Left ventricle myocardium superior (tissue), 1 donor: Measurements from ENCODE around the gene PIK3R6. TPM values are rescaled to one million over a fixed set of nuclear protein-coding genes. Genes with fewer than 3 reads are reported as not detected.

Experiments used
- ATAC-seq: fragments of 200-7000 bp; cut with Tn5 transposase; one replicate; pipeline ENCODE4 v1.9.1; 2020; ENCODE audit warnings: mild to moderate bottlenecking, moderate library complexity
- DNase-seq: peaks from one replicate; pipeline ENCODE4 v3.0.0-alpha.2; 2020
- intact Hi-C: fragments of 100-400 bp; cut with micrococcal nuclease; formaldehyde crosslinking; loops from one replicate; pipeline ENCODE4 v1.11.0; 2022
- total RNA-seq: library from RNA; stranded (reverse); fragmentation: NEBNext Ultra II Directional; extraction: Animal tissue kit (Norgen Biotek cat#: 25700); gene quantifications from one replicate; pipeline ENCODE4 v1.2.1, GENCODE V29; 2021
- donor health status: DM: no; HTN: yes; CAD: no; lungs with severe emphysema.

PIK3R6 gene
- total RNA-seq, 1 donor from 2014 or later, result 1.4 TPM

DNA sequence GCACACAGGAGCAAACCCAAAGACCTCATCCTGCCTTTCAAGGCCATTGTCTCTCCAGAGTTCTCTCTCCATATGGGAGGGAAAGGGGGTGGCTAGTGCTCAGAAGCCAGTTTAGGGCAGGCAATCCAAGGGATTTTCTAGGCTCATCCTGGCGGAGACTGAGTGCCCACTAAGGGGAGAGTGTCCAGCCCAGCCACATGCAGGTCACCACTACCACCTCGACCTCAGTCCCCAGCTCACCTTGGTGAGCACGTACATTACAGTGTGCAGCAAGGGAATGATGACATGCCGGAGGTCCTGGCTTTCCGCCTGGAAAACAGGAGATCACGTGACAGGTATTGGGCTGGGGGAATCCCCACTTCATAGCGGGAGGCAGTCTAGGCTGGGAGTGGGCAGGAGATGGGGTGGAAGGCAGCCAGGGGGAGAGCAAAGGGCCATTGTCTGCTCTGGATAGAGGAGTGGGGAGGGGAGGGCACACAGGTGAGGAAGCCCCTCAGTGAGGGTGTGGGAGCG, 29.9 kb downstream of the PIK3R6 start:
- ATAC-seq (peak; percentile 71), DNase-seq (no peak)
- intact Hi-C loops, result no loop called here

DNA sequence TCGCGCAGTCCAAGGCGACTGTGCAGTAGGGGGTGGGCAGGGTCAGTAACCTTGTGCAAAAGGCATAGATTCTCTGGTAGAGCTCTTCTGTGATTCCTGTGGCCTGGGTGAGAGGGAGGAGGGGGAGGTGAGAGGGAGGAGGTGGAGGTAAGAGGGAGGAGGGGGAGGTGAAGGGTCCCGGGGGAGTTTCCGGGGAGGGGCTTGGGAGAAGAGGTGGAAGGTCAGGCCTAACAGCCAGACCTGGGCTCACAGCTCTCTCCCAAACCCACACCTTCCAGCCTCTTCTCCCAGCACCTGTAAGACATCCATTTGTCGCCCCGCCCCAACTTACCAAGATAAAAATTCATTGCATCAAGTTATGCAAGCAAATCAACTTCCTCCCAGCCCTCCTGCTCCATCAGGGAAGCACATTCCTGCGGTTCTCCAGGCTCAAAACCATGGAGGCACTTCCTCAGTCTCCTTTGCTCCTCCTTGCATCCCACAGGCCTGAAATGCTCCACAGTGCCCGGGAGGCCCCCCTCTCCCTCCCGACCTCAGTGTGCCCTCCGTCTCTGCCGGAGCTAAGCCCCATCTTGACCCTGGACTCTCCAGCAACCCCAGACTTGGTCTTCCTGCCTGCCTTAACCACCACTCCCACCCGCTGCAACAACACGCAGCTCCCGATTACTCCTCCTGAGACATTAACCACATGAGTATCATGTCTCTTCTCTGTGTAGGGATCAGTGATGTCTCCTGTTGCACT, 30.5 kb downstream of the PIK3R6 start:
- intact Hi-C loops, result no loop called here

DNA sequence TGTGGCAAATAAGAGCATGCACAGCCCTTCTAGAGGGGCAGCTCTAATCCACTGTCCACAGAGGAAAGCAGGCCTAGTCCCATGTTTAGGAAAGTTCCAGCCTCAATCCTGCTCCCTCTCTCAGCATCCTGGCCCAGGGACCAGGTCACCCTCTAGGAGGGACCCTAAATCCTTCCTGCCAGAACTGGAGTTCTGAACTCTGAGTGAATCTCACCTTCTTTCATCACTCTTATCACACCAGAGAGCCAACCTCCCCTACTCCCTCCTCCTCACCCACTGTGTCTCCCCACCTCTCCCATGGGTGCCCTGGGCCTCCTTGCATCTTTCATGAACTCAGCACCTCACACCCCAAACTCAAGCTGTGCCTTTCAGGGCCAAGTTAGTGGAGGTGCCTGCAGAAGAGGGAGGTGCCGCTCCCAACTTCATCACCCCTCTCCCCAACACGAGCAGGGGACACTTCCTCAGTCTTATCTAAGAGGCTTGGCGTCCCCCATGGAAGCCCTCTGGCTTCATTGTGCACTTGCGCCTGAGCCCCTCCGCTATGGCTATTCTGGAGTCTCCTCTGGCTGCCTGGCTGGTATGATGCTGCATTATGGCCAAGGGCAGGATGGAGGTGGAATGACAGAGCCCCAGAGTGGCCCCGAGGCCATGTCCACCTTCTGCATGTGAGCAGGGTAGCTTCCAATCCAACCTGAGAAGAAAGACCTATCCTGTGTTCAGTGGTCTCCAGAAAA, 31.7 kb downstream of the PIK3R6 start:
- intact Hi-C loops, result no loop called here
- no peak for DNase-seq
- no peak for ATAC-seq

More for the DNA sequence above, 30.5 kb downstream of the PIK3R6 start:
- DNase-seq (no peak), ATAC-seq (no peak)

DNA sequence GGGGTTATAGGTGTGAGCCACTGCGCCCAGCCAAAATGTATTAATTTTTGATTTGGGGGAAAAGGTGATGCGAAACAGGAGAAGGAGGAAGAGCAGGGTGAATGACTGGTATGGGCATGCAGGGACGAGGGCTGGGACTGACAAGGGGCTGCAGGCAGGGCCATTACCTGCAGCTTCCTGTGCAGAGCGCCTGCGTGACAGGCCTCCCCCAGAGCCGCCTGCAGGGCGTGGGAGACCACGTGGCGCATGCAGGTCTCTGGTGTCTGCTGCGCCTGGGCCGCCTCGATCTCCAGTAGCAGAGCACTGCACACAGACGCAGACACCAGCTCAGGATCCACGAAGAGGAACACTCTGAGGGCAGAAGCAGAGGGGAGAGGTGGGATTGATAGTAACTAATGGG, 32.4 kb downstream of the PIK3R6 start:
- intact Hi-C loops, result no loop called here
- DNase-seq (no peak), ATAC-seq (no peak)

DNA sequence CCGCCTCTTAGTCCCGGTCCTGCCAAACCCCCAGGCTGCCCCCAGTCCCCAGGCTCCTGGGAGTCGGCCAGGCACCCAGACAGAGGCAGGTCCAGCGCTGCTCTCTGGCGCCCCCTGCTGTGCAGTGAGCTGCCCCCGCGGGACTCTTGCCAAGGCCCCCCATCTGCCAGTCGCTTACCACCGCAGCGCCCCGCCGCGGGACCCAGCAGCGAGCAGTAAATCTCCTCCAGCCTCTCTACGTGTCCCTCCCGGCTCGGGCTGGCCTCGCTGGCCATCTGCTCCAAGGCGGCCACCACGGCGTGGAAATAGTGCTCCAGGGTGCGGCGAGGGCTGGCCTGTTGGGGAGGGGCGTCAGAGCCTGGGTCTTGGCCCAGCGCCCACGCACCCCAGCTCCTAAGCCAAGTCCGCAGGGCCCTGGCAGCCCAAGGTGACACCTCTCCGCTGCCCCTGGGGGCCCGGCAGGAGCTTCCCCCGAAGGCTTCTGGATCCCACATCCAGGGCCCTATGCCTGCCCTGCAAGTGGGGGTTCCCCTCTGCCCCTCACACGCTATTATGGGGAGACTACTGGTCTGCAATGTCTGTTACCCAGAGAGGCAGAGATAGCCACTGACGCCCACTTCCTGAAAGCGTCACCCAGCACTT, 34.6 kb downstream of the PIK3R6 start:
- intact Hi-C loops, result no loop called here
- ATAC-seq, result no peak
- peak; percentile 35 for DNase-seq

DNA sequence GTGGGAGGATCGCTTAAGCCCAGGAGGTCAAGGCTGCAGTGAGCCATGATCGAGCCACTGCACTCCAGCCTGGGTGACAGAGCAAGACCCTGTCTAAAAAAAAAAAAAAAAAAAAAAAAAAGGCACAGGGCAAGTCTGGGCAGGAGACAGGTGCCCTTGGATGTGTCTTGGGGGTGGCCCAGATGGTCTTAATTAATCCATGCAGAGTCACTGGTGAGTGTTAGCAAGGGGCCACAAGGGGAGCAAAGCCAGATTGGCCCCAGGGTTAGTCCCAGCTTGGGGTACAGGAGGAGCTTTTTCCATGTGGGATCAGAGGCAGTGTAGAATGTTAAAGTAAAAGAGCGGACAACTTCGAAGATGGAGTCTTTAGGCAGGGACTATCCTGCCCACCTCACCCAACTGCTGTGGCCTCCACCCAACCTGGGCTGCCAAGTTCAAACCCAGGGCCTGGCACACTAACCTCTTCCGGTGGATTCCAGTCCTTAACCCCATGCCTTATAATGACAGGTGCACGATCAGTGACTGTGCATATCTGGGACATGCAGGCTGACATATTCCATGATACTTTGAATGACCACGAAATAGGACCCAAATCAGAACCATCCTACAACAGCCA, 36.1 kb downstream of the PIK3R6 start:
- no peak for ATAC-seq
- no peak for DNase-seq
- intact Hi-C loops, result no loop called here

DNA sequence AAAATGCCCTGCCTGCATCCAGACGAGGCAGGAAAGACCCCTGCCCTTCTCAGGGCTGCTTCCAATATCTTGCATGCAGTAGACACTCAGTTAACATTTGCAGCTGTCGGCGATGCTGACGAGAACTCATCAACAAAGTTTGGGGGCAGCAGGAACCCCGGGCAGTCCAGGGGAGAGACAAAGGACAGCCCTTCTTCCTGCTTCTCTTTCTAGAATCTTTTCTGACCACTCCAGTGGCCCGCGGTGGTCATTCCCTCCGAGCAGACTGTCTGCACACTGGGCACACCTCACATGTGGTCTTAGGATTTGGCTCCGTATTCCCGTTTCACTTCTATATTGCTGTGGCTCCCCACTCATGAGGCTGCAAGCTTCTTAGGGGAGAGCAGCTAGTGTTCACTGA, 37.3 kb downstream of the PIK3R6 start:
- ATAC-seq (no peak), DNase-seq (no peak)
- intact Hi-C loops, result no loop called here

DNA sequence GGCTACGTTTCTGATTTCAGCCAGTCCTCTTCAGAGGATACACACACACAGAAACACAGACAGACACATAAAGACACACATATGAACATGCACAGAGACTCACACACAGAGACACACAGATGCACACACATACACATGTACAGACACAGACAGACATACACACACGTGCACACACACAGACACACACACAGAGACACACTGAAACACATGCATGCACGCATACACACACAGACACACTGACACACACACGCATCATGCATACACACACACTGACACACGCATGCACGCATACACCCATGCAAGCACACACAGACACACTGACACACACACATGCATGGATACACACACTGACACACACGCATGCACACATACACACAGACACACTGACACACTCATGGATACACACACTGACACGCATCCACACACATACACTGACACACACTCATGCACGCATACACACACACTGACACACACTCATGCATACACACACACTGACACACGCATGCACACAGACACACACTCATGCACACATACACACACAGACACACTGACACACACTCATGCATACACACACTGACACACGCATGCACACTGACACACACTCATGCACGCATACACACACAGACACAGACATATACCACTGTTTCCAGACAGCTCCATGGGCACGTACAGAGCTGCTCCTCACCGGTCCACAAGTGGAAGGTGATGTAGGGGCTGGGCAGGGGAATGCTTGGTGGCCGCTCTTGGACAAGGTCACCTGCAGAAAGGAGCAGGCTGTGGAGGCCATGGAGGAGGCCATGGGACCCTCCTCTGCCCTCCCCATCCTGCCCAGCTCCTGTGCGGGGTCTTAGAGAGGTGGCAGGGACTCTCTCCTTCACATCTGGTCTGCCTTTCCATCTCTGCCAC, 38.2 kb downstream of the PIK3R6 start:
- DNase-seq (no peak), ATAC-seq (no peak)
- intact Hi-C loops, result no loop called here

DNA sequence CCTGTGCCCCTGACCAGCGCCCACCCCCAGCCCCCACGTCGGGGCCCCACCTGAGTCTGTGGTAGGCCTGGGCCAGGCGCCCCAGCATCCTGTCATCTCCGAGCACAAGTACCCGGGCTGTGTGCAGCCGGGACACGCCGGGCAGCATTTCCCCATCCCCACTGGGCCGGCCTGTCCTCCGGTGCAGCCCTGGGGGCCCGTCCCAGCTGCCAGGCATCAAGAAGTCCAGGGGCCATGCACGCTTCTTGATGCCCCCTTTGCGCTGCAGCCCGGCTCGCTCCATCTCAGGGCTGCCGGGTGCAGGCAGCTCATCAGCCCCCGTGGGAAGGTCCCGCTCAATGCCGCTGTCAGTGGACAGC, 39.0 kb downstream of the PIK3R6 start:
- no peak for DNase-seq
- ATAC-seq, result no peak
- intact Hi-C loops, result no loop called here

DNA sequence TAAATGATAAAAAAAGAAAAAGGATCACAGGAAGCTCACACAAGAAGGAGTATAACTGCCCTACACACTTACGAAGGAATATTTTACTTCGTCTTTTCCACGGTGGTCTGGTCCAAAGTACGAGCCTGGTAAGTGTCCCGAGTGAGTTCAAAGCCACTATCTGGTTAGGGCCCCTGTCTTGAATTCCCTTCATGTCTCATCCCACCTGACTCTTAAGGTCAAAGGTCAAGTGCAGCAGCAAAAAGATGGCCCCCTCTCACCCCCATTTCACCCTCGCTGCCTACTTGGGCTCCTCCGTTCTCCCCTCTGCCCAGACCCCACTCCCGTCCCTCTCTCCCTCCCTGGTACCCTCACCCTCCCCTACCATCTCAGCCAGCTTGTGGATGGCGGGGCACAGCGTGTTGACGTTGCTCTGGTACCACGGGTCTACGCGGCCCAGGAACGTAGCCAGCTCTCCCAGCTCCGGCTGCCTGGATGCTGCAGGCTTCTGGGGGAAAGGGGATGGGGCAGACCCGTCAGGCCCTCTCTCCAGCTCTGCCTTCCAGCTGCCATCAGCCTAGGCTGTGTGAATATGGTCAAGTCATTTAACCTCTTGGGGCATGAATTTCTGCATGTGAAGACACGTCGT, 40.6 kb downstream of the PIK3R6 start:
- intact Hi-C loops, result no loop called here
- ATAC-seq (no peak), DNase-seq (no peak)

DNA sequence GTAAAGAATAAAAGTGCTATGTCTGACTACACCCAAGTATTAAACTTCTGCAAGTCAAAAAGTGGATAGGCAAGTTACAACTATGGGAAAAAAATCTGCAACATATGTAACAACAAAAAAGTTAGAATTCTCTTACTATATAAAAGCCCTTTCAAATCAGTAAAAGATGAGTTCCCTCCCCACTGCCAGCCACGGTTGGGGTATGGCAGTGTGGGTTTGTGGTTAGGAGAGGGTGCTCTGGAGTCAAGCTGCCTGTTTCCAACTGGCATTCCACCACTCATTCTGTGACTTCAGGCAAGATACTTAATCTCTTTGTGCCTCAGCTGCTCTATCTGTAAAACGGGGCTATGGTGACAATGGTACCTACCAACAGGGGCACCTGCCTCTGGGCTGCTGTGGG, 41.7 kb downstream of the PIK3R6 start:
- DNase-seq, result no peak
- intact Hi-C loops, result no loop called here
- no peak for ATAC-seq

DNA sequence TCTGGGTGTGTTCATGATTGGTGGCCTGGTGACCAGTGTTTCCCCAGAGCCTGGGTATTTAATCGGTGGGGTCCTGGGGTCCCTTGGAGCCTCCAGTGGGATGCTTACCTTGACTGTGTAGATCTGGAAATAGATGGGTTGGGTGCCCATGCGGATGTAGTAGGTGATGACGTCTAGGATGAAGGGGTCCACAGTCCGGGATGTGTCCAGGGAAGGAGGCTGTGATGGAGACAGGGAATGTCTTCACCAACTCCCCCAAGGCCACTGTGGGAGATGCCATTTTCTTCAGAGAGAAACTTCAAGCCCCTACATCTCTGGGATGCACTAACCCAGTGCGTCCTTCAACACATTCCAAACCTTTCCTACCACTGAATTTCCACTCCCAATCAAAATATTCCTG, 44.2 kb downstream of the PIK3R6 start:
- DNase-seq (no peak), ATAC-seq (no peak)

DNA sequence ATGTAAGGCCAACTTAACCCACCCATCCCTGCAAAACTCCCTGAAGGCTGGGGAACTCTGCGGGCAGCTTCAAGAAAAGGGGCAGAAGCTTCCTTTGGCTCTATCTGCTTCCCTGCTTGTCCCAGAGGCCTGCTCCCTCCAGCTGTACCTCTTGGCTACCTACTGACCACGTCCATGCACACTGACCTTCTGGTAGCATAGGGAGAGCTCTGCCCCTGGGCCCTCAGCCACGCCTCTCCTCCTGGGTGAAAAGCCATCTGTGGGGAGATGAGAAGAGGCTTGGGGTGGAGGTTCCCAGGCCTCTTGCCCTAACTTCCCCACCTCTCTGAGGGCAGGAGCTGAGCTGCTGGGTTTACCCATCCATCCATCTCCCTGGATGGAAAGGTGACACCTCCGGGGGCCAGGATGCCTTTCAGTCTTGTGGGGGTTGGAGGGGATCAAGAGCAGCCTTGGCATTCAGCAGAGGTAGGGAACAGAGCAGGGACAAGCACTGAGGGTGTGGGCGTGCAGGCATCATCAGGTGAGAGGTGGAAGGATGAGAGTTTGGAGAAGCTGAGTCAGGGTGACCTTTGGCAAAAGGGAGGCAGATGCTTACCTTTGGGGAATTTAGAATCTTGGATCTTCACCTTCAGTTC, 45.0 kb downstream of the PIK3R6 start:
- no peak for ATAC-seq
- intact Hi-C loops, result no loop called here
- DNase-seq, result no peak

More for the DNA sequence above, 44.2 kb downstream of the PIK3R6 start:
- intact Hi-C loops, result no loop called here

DNA sequence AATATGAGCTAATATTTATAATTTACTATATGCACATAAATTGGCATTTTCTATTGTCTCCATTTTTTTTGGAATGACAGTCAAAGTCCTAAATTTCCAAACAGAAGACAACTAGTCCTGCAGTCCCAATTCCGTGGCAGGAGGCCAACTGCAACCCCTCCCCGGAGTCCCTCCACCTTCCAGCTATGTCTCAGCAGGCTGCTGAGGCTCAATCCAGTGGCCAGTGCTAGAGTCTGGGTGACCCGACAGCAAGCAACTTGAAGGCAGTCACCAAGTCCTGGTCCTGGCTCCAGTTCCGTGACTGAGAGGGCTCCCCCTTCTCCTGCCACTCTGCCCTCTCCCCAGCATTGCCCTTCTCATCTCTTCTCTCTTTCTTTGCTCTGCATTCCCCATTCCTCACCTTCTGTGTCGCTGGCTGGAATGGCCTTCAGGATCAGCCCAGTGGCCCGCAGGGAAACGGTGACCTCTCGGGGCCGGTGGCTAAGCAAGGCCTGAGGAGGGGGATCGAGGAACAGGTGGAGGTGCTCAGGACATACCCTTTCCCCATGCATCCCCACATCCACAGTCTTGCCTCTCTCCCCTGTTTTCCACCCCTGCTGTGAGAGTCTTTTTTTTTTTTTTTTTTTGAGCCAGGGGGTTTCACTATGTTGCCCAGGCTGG, 45.9 kb downstream of the PIK3R6 start:
- DNase-seq (no peak), ATAC-seq (no peak)
- intact Hi-C loops, result no loop called here

DNA sequence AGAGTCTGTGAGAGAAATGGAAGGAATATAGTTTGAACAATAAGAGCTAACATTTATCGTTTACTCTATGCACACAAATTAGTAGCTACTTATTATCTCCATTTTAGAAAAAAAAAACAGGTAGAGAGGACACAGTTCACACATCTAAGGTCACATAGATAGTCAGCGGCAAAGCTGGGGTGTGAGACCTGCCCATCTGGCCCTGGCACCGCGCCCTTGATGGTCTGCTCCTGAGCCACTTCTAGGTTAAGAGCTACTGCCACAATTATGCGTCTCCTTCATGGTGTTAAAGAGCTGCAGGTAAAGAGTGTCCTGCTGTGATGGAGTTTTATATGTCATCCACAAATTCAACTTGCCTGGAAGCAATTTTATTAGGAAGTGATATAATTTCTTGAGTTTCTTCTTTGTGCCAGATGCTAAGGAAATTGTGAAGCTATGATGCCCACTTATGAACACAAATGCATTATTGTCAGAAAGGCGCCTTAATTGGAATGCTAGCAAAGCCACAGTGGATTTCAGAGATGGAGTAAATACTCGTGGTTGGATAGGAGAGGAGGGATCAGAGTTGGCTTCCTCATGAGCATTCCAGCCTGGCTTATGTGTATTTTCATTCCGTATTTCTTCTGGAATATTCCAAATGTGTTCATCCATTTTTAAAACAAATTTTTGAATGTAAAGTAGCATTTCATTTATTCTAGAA, 47.0 kb downstream of the PIK3R6 start:
- ATAC-seq (no peak), DNase-seq (no peak)
- intact Hi-C loops, result no loop called here

DNA sequence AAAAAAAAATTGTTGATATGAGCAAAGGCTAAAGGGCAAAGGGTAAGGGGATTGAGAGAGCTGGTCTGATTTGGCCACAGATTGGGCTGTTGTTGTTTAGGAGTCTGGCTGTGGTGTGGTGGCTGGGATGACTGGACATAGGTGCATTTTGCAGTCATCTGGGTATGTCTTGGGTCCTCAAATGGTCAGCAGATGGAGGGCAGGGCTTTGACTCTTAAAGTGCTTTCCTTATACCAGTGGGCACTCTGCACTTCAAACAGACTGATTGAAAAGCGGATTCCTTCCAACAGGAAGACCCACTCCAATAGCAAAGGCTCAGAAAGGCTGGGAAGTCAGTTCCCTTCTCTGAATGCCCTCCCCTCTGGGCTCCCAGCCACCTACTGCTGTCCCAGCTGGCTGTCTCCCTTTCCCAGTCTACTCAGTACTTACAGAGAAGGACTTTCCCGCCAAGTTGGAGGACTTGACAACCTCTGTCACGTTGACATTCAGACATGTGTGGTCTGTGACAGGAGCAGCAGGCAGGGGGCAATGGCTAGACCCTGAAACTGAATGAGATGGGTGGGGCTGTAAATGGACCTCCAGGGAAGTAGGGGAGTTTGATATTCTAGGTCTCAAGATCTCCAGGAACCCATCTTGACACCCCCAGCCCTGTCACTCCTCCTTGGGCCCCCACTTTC, 48.7 kb downstream of the PIK3R6 start:
- ATAC-seq, result no peak
- DNase-seq, result no peak
- intact Hi-C loops, result no loop called here
